IPS-NIHi7 (cell line): ENCODE results near the gene NUP153.

Experiments
- DNase-seq: peaks from one replicate; pipeline ENCODE4 v3.0.0; 2012; ENCODE audit warnings: mixed read lengths; ENCODE audit errors: extremely low spot score

Gene NUP153

GRCh38 chr6:17663226-17663625 is 43.5 kb downstream of the NUP153 start:
- no peak for DNase-seq

DNA sequence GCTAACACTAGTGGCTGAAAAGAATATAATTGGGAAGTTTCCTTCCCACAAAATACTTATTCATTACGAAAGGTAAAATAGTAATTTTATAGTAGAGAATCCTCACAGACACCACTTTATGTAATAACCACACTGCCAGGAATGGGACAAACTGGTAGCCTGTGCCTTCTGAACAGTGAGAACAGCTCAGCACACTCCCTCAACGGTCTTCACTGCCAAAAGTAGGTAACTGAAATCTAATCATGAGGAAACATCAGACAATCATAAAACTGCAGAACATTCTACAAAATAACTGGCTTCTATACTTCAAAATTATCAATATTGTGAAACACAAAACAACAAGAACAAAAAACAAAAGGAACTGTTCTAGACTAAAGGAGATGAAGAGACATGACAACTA is 44.1 kb downstream of the NUP153 start:
- no peak for DNase-seq

DNA sequence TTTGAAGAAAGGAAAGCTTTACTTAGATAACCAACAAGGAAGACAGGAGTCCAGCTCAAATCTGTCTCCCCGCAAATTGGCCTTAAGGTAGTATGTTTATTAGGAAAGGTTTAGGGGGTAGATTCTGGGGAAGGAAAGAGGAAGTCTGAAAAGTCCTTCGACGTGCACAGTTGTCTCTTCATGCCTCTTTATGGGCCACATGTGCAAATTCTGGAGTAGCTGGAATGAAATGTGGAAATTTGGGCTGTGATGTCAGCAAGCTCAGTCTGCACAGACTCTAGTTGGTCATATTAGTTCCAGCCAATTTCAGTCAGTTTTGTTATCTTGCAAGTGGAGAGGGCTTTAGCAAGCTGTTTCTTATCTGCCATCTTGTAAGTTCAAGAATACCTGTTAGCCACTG is 50.1 kb downstream of the NUP153 start:
- no peak for DNase-seq

GRCh38 chr6:17656092-17656491 is 50.6 kb downstream of the NUP153 start:
- no peak for DNase-seq

- DNase-seq: no peak
These were observed 53.4 kb downstream of the NUP153 start for GRCh38 chr6:17653198-17653882.

DNA sequence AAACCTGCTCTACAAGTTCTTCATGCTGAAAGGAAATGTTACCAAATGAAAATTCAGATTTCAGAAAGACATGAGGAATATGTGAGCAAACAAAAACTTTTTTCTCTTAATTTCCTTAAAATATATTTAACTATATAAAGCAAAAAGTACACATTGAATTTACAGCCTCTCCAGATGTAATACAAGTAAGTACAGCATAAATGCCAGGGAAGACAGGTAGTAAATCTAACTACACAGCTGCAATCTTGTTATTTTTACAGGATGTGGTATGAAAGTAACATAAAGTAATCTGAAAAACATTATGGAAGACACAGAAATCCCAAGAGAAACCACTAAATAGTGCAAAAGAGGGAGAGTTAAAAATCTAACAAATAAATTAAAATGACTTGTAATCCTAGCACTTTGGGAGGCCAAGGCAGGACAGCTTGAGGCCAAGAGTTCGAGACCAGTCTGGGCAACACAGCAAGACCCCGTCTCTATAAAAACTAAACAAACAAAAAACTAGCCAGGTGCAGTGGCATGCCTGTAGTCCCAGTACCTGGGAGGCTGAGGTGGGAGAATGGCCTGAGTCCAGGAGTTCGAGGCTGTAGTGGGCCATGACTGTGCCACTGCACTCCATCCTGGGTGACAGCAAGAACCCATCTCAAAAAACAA is 55.9 kb downstream of the NUP153 start:
- no peak for DNase-seq

DNA sequence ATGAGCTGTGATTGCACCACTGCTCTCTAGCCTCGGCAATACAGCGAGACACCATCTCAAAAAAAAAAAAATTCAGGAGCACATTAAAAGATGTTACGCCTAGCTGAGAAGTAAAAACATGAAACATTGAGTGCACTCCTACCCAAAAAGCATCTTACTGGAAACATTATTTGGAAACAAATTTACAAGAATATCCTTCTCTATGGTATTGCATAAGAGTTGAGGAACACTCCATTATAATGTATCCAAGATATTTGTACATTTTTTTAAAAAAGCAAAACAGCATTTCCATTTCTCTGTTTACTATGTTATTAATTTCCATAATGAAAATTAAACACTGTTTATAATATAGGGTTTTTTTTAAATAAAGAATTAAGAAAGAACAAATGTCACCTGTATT is 58.0 kb downstream of the NUP153 start:
- DNase-seq: no peak

DNA sequence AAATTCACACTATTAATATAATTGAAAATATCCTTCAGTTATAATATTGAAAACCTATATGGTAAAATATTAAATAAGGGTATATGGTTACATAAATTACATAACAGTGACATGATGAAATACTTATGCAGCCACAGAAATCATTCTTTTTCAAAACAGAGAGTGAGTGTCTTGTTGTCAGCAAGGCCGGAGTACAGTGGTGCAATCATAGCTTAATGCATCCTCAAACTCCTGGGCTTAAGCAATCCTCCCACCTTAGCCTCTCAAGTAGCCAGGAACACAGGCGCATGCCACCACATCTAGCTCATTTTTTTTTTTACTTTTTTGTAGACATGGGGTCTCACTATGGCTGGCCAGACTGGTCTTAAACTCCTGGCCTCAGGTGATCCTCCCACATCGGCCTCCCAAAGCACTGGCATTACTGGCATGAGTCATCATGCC is 66.2 kb downstream of the NUP153 start:
- DNase-seq: no peak

DNA sequence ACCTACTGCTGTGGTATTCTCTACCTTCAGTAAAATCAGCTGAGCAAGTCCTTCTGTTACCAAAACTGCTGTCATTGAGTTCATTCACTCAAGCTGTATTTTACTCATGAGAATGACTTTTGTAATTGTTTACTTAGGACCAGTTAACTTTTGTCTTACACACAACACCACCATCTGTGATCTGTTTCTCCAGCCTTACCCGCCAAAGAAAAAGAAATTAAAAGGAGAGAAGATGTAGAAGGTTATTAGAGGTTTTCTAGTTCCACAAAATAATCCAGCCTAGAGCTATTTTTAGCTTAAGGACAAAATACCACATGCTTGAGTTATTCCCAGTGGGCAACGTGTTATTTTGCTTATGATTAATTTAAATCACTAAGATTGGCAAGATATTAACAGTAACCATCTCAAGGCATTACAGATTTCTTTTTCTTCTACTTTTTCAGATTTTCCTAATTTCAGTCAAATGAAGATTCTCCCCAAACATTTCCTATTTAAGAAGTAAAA is 68.5 kb downstream of the NUP153 start:
- no peak for DNase-seq

DNA sequence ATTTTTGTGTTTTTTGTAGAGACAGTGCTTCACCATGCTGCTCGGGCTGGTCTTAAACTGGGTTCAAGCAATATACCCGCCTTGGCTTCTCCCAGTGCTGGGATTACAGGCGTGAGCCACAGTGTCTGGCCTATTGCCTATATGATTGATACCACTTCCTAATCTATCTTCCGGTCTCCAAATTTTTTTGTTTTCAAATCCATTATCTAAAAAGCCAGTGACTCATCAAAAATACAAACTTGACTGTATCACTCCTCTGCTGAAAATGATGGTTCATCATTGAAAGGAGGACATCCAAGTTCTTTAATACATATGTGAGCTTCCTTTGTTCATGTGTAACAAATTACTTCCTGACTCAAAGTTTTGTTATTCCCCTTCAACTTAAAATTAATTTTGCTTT is 71.2 kb downstream of the NUP153 start:
- no peak for DNase-seq

GRCh38 chr6:17633465-17634188 is 73.1 kb downstream of the NUP153 start:
- DNase-seq: no peak

DNA sequence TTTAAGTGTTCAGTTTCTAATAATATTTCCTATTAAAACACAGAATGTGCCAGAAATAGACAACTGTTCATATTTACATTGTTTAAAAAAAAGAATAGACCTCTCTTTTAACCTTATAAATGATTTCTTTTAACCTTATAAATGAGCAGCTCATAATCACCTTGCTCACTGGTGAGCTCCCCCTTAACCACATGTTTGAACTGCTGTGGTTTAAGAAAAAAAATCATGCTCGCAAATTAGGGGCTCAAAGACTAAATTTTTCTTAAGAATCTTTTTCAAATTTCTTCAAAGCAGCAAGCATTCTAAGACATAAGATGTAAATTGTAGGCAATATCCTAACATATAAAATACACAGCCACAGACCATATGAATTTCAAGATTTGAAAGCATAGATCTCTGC is 73.8 kb downstream of the NUP153 start:
- no peak for DNase-seq

- no peak for DNase-seq
These were observed 76.1 kb downstream of the NUP153 start for GRCh38 chr6:17630511-17631073.

- no peak for DNase-seq
These were observed 76.8 kb downstream of the NUP153 start for GRCh38 chr6:17629824-17630510.

DNA sequence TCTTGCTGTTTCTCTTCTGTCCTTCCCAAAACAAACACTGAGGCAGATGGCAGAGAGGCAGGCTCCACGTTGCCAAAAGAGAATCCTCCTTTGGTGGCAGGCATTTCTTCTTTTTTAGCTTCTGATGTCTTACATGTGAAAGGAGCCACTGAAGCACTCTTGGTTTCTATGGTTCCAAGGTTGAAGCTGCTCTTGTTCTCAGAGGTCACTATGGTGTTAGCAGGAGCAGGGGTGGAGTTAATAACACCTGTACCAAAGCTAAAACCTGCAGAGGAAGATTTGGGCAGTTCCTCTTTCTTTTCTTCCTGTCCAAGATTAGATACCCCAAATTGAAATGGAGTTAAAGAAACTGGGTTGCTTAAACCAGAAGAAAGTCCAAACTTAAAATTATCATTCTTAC is 77.9 kb downstream of the NUP153 start:
- DNase-seq: no peak

GRCh38 chr6:17624396-17624795 is 82.3 kb downstream of the NUP153 start:
- DNase-seq: no peak

DNA sequence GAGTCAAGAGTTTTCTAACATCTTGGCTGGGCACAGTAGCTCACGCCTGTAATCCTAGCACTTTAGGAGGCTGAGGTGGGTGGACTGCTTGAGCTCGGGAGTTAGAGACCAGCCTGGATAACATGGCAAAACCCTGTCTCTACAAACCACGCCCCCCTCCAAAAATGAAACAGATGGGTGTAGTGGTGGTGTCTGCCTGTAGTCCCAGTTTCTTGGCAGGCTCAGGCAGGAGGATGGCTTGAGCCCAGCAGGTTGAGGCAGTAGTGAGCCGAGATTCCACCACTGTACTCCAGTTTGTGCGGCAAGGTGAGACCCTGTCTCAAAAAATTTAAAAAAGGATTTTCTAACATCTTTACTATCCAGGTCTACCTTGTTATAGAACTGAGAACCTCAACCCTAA is 84.6 kb downstream of the NUP153 start:
- no peak for DNase-seq

DNA sequence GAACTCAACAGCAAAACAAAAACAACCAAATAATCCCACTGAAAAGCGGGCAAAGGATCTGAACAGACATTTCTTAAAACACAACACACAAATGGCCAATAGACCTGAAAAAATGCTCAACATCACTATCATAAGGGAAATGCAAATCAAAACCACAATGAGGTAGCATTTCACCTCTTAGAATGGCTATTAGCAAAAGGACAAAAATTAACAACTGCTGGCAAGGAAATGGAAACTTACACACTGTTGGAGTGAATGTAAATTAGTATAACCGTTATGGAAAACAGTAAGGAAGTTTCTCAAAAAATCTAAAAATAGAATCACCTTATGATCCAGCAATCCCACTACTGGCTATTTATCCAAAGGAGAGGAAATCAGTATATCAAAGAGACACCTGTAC is 85.7 kb downstream of the NUP153 start:
- no peak for DNase-seq

GRCh38 chr6:17615794-17616193 is 90.9 kb downstream of the NUP153 start:
- no peak for DNase-seq

GRCh38 chr6:17612048-17612447 is 94.7 kb downstream of the NUP153 start:
- no peak for DNase-seq

- DNase-seq: no peak
These were observed 95.9 kb downstream of the NUP153 start for GRCh38 chr6:17610835-17611234.

- DNase-seq: no peak
These were observed 100.1 kb downstream of the NUP153 start for GRCh38 chr6:17606606-17607005.
